Stimulated activated CD4-positive, alpha-beta T cell treated with anti-CD3 and anti-CD28 coated beads, Interleukin-1b, Interleukin-23, amount 100 ng/mL, for 1 hour (primary cell): ENCODE data around the gene SZT2.

ENCODE experiments used
- DNase-seq, 2 donors: peaks; one replicate each; pipeline ENCODE4 v3.0.0-alpha.2; 2020; ENCODE audit warnings: low read depth in 2 of 2

Gene SZT2

GRCh38 chr1:43423672-43424550, 34.2 kb downstream of the SZT2 start:
- DNase-seq: no peak

- DNase-seq: no peak
These were observed 35.3 kb downstream of the SZT2 start for GRCh38 chr1:43425045-43425444.

- DNase-seq: no peak
These were observed 36.5 kb downstream of the SZT2 start for GRCh38 chr1:43426221-43426620.

GRCh38 chr1:43427524-43427923, 37.8 kb downstream of the SZT2 start:
- DNase-seq: no peak

- DNase-seq: no peak
These were observed 38.2 kb downstream of the SZT2 start for GRCh38 chr1:43427941-43428340.

GRCh38 chr1:43430831-43431230, 41.1 kb downstream of the SZT2 start:
- no peak for DNase-seq

GRCh38 chr1:43431676-43432075, 42.0 kb downstream of the SZT2 start:
- DNase-seq: no peak

GRCh38 chr1:43432171-43432860, 42.6 kb downstream of the SZT2 start:
- no peak for DNase-seq

GRCh38 chr1:43432907-43433306, 43.2 kb downstream of the SZT2 start:
- DNase-seq: no peak

- no peak for DNase-seq
These were observed 44.6 kb downstream of the SZT2 start for GRCh38 chr1:43434256-43434655.

- DNase-seq: no peak
These were observed 45.7 kb downstream of the SZT2 start for GRCh38 chr1:43435146-43436145.

GRCh38 chr1:43436371-43436770, 46.7 kb downstream of the SZT2 start:
- no peak for DNase-seq

GRCh38 chr1:43437031-43437973, 47.6 kb downstream of the SZT2 start:
- DNase-seq: no peak

- DNase-seq: no peak
These were observed 48.3 kb downstream of the SZT2 start for GRCh38 chr1:43438006-43438405.

GRCh38 chr1:43438576-43438952, 48.9 kb downstream of the SZT2 start:
- no peak for DNase-seq

GRCh38 chr1:43438953-43439581, 49.4 kb downstream of the SZT2 start:
- DNase-seq: no peak

- no peak for DNase-seq
These were observed 50.1 kb downstream of the SZT2 start for GRCh38 chr1:43439781-43440180.

- no peak for DNase-seq
These were observed 50.7 kb downstream of the SZT2 start for GRCh38 chr1:43440358-43440757.

- DNase-seq: no peak
These were observed 51.6 kb downstream of the SZT2 start for GRCh38 chr1:43441166-43441893.
